Measurements from ENCODE around the gene MEX3D.

DNA sequence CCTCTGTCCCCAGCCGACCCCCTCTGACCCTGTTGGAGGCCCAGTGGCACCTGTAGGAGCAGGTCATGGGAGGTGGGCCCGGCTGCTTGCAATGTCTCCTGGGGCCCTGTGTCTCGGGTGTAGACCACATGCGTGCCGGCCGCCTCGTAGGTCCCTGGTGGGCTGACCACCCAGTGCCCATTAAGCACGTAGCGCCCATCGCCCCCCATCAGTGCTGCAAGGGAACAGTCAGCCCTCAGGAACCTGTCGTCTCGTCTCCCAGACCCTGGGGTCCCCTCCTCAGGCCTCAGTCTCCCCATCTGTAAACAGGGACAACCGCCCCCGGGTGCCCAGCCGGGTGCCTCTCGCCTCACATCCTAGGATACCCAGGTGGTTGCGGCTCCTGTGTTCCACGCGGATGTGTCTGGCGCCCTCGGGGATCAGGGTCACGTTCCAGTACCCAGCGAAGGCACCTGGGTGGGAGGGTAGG, 60.9 kb downstream of the MEX3D start:
- TF ChIP-seq, protein P1, sequence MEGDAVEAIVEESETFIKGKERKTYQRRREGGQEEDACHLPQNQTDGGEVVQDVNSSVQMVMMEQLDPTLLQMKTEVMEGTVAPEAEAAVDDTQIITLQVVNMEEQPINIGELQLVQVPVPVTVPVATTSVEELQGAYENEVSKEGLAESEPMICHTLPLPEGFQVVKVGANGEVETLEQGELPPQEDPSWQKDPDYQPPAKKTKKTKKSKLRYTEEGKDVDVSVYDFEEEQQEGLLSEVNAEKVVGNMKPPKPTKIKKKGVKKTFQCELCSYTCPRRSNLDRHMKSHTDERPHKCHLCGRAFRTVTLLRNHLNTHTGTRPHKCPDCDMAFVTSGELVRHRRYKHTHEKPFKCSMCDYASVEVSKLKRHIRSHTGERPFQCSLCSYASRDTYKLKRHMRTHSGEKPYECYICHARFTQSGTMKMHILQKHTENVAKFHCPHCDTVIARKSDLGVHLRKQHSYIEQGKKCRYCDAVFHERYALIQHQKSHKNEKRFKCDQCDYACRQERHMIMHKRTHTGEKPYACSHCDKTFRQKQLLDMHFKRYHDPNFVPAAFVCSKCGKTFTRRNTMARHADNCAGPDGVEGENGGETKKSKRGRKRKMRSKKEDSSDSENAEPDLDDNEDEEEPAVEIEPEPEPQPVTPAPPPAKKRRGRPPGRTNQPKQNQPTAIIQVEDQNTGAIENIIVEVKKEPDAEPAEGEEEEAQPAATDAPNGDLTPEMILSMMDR (IDR thresholded peaks at IDR 0.05; ENCODE audit: borderline replicate concordance, extremely low read depth, low read length, poor library complexity, severe bottlenecking), result no peak
- TF ChIP-seq EZH2 (IDR thresholded peaks at IDR 0.05; ENCODE audit: borderline replicate concordance, low read depth, low read length, severe bottlenecking), result no peak
